ENCODE measurements around the gene MLEC.

DNA sequence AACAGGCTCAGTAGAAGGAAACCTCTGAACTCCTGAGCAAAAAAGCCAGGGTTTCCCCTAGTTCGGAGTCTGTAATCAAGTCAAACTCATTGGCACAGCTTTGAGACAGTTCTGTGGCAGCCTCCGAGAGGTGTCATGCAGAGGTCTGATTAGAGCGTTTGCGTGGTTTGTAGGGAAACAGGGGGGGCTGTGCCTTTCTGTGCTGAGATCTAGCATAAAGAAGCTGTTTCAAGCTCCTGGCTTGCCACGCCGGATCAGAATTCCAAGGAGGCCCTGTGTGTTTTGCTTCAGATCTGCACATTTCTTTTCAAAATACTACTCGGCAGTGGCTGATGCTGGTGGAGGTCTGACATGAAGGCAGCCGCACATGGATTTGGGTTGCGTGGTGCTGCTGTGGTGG, 44.8 kb upstream of the MLEC start:
- no peak for TF ChIP-seq EZH2 (IDR thresholded peaks at IDR 0.05; ENCODE audit: borderline replicate concordance, low read length)
- TF ChIP-seq, protein P1, sequence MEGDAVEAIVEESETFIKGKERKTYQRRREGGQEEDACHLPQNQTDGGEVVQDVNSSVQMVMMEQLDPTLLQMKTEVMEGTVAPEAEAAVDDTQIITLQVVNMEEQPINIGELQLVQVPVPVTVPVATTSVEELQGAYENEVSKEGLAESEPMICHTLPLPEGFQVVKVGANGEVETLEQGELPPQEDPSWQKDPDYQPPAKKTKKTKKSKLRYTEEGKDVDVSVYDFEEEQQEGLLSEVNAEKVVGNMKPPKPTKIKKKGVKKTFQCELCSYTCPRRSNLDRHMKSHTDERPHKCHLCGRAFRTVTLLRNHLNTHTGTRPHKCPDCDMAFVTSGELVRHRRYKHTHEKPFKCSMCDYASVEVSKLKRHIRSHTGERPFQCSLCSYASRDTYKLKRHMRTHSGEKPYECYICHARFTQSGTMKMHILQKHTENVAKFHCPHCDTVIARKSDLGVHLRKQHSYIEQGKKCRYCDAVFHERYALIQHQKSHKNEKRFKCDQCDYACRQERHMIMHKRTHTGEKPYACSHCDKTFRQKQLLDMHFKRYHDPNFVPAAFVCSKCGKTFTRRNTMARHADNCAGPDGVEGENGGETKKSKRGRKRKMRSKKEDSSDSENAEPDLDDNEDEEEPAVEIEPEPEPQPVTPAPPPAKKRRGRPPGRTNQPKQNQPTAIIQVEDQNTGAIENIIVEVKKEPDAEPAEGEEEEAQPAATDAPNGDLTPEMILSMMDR (IDR thresholded peaks at IDR 0.05; ENCODE audit: low read length), result no peak

All from OCI-LY1 (cell line).